Umbilical cord (tissue), 2 donors: Measurements from ENCODE around the gene SDK1. TPM values are rescaled to one million over a fixed set of nuclear protein-coding genes. Genes with fewer than 3 reads are reported as not detected.

Experiments used
- DNase-seq: peaks from one replicate; pipeline ENCODE4 v3.0.0-alpha.2; 2015; ENCODE audit warnings: low spot score
- total RNA-seq: library from RNA; depleted of rRNA; stranded (reverse); fragments of >200 nt; gene quantifications from one replicate; pipeline ENCODE4 v1.2.3, GENCODE V29; 2014; ENCODE audit warnings: low replicate concordance; ENCODE audit not compliant: insufficient read depth

Gene SDK1
- total RNA-seq, 1 donor from 2014 or later: 7.9 TPM

DNA sequence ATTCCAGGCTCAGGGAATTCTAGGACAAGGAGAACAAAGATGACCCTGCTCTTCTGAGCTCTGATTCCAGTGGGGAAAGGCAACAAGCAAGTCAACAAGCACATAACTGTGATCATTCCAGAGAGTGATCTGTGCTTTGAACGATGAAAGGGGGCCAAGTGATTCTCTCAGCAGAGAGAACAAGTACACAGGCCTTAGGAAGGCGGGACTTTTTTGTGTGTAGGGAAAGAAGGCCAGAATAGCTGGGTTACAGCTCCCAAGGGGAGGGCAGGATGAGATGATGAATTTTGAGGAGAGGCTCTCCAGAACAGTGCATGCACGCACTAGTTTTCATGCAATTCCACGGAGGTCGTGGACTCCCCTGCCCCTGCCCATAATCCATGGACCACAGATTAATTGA lies 565.2 kb downstream of the SDK1 start:
- no peak for DNase-seq

DNA sequence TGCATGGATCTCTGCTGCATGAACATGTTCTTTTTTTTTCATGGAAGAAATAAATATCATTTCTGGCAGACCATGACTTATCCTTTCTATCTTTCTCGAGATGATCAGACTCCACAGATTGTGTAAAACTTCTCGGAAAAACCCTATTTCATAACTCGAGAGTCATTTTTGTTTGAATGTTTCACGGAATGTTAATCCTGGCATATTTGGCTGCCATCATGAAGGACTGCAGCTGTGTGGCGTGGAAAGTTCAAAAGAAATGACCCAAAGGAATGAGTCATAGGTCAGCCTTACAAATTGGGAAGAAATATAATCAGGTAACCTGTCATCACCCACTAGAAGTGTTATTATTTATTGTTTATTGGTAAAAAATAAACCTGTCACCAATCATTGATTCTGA lies 566.8 kb downstream of the SDK1 start:
- DNase-seq: peak; percentile 81

DNA sequence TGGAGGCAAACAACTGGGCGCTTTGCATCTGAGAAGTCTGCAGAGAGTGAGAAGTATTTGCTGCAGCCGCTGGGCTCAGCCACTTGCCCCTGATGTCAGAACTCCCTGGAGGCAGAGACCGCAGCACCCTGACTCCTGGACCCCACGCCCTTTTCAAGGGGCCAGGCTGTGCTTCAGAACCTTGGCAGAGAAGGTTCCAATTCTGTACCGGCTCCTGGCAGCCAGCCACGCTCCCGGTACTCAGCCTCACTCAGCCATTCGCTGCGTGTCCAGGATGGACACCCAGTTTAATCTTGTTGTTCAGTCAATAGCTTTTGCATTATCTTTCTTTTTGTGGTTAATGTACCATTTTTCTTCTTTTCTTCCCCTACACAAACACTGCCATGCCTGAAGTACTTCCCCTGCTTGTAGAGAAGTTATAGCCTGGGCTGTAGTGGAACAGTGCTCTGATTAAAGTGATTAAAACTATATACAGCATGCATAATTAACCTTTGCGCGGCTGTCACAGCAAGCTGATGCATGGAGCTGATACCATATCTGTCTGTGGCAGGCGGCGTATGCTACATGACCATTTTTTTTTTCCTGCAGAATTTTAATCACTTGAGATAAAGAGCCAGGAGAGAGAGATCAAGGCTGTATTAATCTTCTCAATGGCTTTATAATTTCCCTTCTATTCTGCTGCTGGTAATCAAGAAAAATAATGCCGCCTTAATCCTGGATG lies 578.5 kb downstream of the SDK1 start:
- no peak for DNase-seq

DNA sequence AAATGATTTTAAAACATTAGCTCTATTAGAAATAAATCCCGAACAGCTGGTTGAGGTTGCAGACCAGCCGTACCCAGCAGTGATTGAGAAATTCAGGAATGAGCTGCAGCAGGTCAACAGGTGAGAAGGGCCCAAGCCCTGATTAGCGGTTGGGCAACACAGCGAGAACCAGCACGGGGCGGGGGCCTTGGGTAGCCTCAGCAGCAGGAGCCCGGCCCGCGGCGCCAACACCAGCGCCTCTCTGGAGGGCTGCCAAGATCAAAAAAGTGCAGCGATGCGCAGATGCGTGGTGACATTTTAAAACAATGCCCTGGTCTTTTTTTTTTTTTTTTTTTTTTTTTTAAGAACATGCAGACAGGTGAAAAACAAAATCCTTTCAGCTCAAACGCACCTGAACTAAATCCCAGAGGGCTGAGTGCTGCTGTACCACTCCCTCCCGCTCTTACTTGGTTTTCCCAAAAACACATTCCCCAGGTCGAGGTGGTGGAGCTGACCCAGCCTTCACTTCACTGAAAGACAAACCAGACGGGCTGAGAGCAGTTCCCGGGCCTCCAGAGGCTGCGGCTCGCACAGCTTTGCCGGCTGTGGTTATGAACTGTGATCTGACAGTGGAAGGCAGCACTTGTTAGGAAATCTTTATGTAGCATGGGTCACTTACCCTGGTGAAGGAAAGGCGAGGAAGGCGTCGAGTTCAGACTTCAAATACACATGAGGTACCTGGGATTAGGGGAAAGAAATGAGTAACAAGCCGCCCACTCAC lies 579.4 kb downstream of the SDK1 start:
- DNase-seq: no peak

DNA sequence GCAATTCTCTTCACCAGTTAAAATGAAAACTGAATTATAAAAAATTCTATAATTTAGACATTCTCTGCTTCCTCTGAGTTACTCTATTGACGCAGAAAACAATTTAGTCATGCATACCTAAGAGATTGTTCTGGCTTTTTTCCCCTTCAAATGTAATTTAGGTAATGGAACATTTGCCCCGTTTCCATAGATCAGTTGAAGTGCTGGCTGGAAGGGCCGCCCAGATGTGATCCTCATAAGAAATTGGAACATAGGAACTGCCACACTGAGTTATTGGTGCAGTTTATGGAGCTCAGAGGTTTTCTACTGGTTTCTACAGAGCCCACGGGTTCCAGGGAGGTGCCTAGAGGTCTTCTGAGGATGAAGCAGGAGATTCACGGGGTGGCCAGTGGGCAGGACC lies 581.7 kb downstream of the SDK1 start:
- no peak for DNase-seq

DNA sequence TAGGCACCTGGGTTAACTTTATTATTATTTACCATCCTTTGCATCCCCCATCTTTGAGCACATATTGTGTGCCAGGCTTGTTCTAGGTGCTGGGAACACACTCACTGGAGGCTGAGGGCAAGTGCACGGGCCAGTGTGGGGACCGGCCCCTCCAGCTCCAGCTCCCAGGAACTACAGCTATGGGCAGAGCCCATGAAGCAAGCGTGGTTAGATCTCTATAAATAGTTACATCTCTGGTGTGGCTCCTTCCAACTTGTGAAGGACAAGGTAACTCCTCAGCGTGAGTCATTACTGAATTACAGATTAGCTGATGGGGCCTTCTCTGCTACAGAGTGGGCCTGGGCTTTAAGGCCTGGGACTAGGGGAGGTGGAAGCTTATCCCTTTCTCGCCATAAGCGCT lies 583.5 kb downstream of the SDK1 start:
- no peak for DNase-seq

DNA sequence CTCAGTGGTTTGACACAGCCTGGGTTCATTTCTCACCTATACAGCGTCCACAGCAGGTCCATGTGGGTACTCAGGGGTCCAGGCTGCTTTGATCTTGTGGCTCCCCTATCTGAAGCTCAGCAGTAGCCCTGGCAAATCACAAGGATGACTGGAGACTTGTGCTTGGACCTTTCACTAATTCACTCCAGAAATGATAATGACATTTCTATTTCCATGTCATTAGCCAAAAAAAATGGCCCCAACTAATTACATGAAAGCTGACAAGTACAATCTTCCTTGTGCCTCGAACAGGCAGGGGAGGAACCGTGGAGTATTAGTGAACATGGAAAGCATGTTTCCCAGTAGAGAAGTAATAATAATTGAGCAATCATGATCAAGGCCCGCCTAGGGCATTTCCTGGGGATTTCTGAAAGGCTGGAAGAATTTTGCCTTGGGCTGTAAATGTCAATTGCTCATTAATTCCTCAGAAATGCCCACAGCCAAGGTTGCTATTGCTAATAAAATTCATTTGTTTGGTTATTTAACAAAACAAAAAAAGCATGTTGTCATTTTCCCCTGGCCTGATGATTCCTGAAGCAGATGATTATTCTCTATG lies 586.1 kb downstream of the SDK1 start:
- DNase-seq: no peak

DNA sequence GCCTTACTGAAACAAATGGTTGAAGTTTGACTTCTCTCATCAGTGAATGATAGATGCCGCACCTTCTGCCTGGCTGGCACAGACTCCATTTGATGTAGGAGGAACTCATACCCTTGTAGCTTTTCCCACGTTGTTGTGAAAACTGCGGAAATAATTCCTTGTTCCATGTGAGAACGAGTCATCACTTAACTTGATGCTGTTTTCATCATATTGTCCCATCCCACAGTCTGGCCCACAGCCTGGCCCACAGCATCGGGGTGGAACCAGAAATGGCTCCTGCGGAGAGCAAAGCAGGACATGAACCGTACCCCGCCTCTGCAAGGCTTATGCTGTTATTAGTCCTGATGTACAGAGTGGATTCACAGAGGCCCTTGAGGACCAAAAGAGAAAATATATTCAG lies 587.0 kb downstream of the SDK1 start:
- DNase-seq: no peak

DNA sequence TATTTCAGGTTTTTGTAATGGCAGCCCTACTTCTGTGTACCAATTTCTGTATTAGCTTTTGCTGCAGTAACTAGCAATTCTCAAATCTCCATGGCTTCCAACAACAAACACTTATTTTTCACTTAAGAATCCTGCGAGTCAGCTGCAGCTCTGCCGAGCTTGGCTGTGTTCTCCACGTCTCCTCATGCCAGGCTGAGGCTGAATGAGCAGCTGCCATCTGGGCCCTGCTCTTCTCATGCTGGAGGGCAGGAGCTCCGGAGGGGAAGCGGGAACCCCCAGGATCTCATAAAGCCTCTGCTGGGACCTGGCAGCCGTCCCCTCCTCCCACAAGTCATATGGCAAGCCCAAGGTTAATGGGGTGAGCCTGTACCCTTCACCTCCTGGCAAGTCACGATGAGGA lies 591.1 kb downstream of the SDK1 start:
- DNase-seq: no peak

DNA sequence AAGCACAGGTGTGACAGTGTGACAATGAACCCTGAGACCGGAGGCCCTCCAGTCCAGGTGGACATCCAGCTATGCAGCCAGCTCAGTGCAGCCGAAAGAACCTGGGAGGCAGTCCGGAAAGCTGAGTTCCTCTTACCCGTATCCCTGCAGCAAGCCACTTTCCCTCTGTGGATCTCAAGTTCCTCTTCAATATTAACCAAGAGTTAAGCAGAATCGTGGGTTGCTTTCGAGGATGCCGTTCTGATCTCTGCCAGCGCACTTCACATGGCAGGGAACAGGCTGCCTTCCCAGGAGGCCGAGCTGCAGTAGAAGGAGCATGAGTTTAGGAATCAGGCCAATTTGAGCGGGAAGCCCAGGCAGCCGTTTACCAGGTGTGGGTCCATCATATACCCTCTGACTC lies 591.6 kb downstream of the SDK1 start:
- no peak for DNase-seq

DNA sequence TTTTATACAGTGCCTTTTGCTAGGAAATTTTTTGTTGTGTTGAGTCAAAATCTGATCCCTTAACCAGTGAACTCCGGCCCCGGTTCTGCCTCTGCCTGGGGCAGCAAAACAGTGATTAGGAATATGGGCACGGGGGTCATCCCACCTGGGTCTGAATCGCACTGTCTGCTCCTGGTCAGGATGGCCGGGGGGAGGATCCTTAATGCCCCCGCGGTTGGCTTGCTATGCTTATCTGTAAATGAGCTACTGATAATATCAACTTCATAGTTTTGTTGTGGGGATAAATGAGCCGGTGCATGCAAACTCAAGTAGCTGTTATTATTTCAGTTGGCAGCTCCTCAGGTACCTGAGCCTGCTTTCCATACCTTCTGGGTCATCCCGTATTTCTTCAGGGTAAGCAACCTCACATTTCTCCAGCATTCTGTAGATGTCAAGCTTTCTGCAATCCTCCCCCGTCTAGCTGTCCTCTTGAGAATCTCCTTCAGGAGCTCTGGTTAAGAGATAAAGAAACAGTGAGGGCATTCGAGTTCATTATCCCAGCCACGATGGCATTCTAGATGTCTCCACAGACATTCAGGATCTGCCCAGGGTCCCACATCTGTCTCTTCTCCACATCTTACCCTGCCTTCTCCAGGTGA lies 592.2 kb downstream of the SDK1 start:
- DNase-seq: no peak

DNA sequence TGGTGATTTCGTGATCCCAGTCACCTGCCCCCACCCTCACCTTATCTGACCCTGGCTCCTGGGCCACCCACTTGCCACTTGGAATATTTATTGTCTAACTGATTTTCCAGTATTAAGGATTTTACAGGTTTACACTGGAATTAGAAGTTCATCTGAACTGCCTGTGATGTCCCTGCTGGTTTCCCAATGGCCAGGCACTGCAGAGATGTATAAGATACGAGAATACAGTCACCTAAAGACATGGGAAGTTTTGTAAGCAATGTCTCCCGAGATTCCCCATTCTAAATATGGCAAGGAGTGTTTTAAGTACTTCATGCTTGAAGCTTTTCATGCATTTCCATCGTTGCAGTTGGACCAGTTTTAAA lies 592.7 kb downstream of the SDK1 start:
- no peak for DNase-seq

DNA sequence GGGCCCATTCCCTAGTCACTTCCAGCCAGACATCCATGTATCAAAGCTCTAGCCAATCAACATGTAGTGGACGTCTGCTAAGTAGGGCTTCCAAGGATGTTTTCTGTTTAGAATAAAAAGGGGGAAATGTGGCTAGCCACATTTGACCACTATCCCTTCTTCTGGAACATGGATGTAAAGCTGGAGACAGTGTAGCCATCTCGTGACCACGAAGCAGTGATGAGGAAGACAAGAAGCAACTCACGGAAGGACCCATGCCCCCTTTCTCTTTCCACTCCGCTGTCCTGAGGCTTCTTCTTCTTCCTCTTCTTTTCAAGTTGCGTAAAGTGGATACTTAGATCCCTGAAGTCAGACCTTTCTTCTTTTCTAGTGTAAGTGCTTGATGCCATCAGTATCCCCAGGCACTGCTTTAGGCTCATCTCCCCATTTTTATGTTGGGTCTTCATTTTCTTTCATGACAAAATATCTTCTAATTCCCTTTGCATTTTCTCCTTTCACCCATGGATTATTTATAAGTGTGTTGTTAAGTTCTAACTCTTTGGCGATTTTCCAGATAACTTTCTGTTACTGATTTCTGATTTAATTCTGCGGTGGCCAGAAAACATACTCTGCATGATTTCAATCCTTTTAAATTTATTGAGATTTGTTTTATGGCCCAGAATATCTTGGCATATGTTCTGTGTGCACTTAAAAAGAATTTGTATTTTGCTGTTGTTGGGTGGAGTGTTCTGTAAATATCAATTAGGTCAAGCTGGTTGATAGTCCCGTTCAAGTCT lies 594.5 kb downstream of the SDK1 start:
- no peak for DNase-seq

DNA sequence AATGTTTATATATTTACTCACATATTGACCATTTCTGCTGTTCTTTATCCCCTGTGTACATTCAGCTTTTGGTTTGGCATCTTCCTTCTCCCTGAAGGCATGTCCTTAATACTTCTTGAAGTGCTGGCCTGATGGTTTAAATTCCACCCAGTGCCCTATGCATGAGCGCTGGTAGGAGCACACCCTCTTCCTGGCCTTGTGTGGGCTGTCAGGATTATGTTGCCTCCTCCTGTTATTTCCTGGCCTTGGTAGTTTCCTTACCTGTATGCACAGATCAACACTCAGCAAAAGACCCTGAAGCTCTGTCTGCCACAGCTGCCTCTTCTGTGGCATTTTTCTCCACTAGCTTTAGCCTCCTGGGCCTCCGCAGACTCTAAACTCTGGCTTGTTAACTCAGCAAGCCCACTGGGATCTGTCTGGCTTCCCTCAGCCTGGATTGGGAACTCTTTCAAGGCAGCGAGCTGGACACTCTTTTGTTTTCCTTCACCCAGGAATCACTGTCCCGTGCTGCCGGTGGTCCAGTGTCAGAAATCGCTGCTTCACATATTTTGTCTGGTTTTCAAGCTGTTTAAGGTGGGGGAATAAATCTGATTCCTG lies 595.2 kb downstream of the SDK1 start:
- no peak for DNase-seq

DNA sequence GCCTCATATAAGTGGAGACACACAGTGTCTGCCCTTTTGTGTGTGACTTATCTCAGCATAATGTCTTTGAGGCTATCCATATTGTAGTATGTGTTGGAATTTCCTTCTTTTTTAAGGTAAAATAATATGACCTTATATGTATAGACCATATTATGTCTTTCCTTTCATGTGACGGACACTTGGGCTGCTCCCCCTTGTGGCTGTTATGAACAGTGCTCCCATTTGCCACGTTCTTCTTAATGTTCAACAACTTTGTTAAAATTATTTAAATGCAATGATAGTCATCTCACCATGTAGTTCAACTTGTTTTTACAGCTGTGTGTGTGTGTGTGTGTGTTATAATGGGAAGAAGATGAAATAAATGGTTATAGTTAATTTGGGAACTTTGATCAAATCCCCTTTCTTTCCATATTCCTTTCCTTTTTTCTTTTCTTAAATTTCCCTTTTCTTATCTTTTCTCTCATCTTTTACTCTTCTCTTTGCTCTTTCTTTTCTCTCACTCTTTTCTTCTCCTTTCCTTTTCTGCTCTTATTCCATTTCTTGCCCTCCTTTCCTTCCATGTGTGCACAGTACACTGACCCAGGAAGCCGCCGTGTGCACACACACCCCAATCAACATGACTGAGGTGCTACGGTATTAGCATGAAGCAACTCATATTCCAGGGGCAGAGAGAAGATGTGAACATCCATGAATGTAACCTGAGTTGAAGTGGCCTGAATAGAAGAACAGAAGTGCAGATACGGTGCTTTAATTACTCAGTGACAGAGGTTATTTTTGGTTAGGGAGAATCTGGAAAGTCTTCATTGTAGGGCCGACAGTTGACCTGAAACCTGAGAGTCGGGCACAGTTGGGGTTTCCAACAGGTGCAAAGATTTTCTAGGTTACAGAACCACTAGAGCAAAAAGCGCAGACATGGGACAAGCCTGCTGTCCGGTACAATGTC lies 596.6 kb downstream of the SDK1 start:
- peak; percentile 49 for DNase-seq

DNA sequence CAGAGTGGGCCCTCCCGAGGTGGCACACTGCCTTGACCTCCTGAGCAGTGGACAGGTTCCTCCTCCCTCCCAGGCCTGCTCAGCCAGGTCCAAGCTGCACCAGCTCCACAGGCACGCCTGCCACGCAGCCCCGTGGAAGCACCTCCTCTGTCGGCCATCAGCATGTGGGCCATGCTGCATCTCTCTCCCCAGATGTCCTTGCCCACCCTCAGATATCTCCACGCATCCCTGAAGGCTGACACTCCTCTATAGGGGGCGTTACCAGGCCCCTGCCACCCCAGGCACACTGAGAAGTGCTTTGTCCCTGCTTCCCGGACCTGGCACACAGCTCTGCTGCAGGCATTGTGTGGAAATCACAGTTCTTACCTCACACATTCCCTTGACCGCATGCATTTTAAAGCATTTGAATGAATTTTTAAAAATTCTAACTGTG lies 598.5 kb downstream of the SDK1 start:
- DNase-seq: no peak

DNA sequence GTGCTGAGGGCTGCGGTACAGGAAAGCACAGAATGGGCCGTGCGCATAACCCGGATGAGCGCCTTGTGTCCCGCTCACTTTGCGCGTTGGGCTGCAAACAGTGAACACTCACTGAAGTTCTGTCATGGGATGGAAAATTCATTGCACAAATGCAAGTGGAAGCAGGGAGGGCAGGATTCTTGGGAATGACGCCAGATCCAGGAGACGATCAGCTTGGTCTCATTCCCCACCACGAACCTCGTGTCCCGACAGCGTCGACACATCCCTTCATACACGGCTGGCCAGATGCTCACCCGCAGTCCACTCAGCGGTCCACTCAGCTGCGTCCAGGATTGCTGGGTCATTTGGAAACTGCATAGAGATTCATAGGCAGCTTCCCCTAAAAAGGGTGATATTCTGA lies 607.1 kb downstream of the SDK1 start:
- DNase-seq: no peak

DNA sequence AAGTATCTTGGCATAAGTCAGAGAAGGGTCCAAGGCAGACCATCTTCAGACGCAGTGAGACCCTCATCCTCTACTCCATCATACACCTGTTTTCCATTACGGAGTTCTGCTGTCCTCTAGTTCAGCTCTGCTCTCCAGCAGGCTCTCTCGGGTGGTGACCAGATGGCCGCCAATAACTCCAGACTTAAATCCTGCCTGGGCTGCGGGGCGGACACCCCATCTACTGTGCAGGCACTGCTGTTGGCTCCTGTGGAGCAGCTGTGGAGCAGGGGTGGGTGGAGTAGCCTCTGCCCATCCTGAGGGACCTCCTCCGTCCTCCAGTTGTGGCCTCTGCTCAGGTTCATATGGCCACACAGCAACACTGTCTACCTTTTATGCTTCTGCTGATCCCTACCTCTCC lies 608.1 kb downstream of the SDK1 start:
- DNase-seq: no peak

DNA sequence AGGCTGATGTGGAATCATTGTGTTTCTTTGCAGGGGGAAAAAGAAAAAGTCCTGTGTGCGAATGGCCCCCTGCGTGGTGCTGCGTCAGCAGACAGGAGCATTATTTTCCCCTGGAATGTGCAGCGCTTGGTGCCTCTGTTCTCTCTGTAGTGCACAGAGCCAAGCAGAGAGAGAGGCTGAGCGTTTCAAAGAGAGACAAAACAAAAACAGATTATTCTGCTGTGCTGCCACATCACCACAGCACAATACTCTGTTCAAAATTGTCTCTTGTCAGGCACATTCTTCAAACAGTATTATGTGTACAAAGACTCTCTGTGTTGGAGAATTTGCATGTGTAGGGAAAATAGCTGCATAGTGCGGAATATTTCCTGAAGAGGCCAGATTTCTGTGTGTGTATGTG lies 609.0 kb downstream of the SDK1 start:
- DNase-seq: no peak

DNA sequence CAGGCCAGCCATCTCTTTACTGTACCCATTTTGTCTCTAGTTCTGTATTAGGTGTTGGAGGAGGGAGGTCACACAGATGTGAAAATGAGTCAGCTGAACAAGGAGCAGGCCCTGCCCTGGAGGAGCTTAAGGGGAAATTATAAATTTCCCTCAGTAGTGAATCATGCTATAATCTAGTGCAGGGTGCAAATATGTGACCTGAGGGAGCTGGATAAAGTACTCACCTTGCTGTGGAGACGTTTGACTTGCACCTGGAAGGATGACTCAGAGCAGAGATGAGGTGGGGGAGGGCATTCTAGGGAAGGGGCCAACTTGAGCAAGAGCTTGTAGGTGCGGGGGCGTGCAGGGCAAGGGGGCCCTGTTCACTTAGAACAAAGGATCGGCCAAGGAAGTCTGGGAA lies 610.6 kb downstream of the SDK1 start:
- DNase-seq: no peak
